ENCODE data around the gene HSPB8.
A peak's percentile ranks its signal among the peaks of the same experiment; 100 is the strongest.

HSPB8 gene, protein sequence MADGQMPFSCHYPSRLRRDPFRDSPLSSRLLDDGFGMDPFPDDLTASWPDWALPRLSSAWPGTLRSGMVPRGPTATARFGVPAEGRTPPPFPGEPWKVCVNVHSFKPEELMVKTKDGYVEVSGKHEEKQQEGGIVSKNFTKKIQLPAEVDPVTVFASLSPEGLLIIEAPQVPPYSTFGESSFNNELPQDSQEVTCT

DNA sequence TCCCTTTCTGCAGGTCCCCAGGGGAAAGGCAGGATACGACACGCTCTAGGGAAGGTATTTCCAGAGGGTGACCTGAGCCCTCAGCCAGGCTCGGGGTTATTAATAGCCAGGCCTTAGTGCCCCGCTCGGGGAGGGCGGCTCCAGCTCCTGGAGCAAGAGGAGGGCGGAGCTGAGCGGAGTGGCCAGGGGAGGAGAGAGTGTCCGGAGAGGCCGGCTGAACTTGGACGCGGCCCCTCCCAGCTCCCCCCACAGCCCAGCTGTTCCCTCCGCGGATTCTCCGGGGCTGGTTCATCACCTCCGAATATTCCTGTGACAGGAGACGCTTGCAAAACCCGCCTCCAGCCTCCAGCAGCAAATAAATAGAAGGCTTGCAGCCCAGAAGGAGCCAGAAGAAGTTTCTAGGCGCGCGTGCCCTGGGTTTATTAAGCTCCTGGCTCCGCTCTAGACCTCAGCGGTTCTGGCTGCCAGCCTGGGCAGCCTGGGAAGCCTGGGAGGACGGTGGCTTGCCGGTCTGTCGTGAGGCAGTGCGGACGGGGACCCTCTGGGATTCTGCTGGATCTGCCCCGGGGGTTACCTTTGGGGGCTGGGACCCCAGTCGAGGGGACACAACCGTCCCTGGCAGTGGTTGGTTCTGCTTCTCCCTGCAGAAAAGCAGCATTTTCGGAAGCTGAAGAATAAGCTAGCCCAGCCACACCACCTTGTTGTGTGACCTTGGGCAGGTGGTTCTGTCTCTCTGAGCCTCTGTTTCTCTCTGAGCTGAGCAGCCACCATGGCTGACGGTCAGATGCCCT lies at the start of gene HSPB8:
TSS of gene HSPB8 (plus strand) at position 388 of the 791 bp plus-strand sequence. CDS start at position 770, 382 bp downstream.
- DNase-seq (ENCODE audit: low read depth, low spot score) = no peak

DNA sequence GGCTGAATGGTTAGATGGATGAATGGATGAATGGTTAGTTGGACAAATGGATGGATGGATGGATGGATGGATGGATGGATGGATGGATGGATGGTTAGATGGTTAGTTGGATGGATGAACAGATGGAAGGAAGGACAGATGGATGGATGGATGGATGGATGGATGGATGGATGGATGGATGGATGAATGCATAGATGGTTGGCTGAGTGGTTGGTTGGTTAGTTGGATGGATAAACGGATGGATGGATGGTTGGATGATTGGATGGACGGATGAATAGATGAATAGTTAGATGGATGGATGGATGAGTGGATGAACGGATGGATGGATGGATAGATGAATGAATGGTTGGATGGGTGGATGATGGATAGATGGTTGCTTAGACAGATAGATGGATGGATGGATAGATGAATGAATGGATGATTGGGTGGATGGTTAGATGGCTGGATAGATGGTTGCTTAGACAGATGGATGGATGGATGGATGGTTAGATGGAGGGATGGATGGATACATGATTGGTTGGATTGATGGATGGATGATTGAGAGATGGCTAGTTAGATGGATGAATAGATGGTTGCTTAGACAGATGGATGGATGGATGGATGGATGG lies 48.8 kb upstream of the HSPB8 start:
- DNase-seq (ENCODE audit: low read depth, low spot score) = no peak

DNA sequence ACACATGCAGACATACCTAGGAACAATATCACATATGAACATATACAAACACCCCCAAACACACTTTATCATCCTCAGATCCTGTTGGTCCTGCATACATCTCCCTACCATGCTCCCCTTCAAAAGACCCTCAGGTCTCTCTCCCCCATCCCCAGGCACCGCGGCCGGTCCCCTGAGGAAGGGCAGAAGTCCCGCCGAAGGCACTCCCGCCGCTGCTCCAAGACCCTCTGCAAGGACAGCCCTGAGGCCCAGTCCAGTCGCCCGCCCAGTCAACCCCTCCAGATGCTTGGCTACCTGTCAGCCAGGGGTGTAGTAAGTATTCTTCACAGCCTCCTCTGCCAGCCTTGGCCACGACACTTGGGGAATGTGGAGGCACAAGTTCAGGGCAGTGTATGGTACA lies 48.2 kb upstream of the HSPB8 start:
- DNase-seq (ENCODE audit: low read depth, low spot score) = no peak

DNA sequence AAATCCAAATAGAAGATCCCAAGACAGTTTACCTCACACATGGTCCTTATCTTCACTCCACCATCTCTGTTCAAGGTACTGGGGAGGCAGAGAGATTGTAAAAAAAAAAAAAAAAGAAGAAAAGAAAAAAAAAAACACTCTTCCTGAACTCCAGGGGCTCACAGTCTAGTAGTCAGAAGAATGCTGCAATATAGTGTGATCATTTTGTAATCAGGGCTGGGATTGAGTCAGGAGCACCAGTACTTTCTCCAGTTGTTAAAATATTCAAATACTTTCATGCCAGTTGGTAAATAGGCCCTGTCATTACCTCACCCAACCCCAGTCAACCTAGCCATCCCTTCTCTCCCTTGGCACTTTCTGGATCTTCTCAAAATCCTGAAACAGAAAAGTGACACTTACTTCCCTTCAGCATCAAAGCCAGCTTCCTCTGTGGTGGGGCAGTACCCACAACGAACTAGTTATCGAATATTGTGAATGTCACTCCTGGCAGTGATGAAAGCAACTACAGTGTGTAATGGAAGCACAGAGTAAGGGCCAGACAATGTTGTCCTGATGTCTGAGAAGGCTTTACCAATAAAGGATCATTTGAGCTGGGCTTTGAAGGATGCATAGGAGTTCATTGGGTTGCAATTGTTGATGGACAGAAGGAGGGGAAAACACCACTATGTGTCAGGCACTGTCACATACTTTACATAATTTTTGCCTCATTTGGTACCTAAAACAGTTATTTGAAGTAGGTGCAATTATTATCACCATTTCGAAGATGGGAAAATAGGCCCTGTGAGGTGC lies 44.3 kb upstream of the HSPB8 start:
- DNase-seq (ENCODE audit: low read depth, low spot score) = no peak

DNA sequence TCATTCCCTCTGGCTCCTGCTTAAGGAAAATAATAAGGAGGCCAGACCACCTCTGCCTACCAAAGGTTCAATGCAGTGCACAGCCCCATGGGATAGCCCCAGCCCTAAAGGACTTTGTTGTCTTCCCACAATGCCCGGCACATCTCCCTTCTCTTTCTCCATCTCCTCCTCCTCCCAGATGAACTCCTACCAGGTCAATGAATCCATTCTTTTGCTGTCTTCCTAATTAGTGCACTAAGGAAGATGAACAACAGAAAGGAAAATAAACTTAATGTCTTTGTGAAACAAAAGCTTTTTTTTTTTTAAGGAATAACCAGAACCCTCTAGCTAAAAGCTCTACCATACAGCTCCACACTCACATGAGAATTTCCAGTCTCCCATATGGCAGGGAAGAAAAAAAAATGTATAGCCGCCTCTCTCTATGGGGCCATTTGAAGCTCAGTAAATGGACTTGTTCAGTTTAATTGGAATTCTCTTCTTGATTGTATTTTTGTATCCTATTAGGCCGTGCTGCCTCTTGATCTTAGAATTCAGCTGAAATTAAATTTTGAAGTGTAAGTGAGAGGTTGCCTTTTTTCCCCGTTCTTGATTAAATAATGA lies 41.8 kb upstream of the HSPB8 start:
- no peak for DNase-seq (ENCODE audit: low read depth, low spot score)

DNA sequence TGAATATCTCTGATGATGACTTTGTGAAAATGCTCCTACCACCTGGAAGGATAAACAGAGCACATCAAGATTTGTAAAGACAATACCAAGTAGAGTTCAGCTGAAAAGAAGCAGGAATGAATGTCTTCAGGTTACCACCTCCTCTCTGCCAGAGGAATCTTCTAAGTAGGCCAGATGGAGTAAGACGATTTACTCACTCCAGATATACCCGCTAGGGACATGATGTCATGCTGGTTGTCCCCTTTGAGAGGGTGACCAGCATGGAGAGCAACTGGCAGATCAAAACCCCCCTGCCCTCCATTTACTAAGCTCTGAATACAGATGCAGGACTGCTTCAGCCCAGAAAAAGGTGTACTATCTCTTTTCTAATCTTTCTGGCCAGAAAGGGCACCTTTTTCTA lies 39.3 kb upstream of the HSPB8 start:
- DNase-seq (ENCODE audit: low read depth, low spot score) = no peak

DNA sequence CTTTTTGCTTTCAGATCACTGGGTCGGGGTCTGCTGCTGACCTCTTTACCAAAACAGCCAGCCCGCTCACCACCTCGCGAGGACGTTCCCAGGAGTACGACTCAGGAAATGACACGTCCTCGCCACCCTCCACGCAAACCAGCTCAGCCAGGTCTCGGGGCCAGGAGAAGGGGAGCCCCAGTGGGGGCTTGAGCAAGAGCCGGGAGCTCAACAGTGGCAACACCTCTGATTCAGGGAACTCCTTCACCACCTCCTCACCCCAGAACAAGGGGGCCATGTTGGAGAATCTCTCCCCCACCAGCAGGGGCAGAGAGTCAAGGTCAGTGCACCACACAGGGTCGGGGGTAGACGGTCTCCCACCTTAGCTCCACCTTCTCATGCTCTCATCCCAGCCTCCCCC lies 33.4 kb upstream of the HSPB8 start:
- no peak for DNase-seq (ENCODE audit: low read depth, low spot score)

DNA sequence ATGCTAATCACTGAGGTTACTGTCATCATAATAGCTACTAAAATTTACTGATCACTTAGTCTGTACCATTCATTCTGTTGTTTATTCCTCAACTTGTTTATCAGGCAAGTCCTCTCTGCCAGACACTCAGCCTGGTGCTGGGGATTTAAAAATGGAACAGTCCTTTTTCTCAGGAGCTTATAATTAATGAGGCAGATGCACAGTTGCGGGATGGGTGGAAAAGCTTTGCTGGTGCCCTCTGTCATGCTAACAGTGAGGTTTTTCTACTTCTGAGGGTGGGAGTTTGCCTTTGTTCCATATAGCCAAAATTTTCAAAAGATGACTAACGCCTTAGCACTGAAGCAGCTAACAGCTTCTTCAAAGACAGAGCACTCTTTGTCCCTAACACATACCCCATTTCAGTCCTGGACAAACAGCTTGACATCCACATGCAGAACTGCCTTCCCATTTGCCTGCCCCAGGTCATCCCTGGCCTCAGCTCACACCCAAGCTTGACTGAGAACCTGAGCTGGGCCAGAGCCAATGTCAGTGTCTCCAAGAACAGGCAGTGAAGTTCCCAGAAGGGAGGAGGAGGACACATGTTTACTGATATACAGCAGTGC lies 30.8 kb upstream of the HSPB8 start:
- DNase-seq (ENCODE audit: low read depth, low spot score) = no peak

DNA sequence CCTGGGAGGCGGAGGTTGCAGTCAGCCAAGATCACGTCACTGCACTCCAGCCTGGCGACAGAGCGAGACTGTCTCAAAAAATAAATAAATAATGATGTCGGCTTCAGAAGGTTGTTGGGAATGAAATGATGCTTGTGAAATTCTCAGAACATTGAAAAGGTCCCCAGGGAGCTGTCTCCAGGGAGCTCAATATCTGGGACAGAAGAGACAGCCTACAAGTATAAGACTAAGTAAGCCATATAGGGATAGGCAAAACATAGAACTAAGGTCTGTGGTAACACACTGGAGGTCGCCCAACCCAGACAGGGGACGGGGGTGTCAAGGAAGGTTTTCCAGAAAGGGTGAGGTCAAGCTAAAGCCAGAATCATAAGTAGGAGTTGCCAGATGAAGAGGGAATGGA lies 29.5 kb upstream of the HSPB8 start:
- no peak for DNase-seq (ENCODE audit: low read depth, low spot score)

DNA sequence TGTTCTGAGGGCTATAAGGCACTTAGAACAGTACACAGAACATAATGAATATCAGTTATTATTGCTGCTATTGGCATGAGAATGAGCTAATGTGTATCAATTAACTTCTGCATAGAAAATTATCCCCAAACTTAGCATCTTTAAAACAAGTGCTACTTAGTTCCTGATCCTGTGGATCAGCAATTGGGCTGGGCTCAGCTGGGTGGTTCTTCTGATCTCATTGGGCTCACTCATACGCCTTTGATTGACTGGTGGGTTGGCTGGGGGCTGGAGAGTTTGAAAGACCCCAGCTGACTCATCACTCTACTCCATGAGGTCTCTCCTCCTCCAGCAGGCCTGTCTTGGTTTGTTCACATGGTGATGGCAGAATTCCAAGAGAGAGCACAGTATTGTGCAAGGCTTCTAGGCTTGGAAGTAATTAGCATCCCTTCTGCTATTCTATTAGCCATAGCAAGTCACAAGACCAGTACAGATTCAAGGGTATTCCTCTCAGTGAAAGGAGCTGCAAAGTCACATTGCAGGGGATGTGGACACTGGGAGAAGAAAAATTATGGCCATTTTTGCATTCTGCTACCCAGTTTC lies 27.2 kb upstream of the HSPB8 start:
- DNase-seq (ENCODE audit: low read depth, low spot score) = no peak

DNA sequence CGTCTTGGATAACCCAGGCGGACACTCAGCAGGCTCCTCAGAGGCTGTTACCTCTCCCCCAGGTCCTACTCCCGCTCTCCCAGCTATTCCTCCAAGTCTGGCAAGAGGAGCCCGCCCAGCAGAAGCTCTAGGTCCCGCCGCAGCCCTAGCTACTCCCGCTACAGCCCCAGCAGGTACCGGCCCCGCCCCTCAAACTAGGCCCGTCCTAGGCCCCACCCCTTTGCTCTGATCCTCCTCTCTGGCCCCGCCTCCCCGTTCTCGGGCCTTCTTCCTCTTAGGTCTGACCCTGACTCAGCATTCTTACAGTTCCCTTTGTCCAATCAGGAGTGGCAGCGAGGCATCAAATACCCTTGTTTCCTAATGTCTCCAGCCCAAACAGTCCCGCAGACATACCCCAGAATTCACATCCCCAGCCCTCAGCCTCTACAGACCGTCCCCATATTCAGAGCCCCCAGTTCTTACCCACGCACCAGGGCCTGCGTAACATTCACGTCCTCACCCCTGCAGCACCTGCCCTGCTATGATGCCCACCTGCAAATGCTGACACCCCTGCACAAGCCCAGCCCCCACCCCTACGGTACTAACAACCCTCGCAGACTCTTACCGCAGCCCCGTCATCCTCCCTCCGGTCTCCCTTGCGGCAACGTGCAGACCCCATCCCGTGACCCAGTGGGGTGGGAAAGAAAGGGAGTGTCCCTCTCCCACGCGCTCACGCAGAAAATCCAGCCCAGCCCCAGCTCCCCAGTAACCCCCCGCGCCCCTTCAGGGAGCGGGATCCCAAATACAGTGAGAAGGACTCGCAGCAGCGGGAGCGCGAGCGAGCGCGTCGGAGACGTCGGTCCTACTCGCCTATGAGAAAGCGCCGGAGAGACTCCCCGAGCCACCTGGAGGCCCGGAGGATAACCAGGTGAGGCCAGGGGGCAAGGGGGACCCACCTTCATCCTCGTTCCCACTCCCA lies 25.0 kb upstream of the HSPB8 start:
- peak; percentile 89 for DNase-seq (ENCODE audit: low read depth, low spot score)

DNA sequence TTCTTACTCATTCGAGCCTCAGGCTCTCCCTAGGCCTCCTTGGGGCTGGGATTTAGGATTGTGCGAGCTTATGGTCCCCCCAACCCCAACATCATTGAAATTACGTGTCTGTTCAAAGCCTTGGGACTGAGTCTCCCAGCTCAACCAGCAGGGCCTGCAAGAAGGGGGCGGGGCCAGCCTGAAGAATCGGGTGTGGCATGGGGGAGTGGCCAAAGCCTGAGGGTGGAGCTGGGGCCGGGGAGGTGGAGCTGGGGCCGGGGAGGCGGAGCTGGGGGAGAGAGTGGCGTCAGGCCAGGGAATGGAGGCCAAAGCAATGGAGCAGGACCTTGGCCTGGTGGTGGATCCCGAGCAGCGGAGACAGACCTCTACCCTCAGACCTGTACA lies 24.3 kb upstream of the HSPB8 start:
- DNase-seq (ENCODE audit: low read depth, low spot score) = peak; percentile 15

DNA sequence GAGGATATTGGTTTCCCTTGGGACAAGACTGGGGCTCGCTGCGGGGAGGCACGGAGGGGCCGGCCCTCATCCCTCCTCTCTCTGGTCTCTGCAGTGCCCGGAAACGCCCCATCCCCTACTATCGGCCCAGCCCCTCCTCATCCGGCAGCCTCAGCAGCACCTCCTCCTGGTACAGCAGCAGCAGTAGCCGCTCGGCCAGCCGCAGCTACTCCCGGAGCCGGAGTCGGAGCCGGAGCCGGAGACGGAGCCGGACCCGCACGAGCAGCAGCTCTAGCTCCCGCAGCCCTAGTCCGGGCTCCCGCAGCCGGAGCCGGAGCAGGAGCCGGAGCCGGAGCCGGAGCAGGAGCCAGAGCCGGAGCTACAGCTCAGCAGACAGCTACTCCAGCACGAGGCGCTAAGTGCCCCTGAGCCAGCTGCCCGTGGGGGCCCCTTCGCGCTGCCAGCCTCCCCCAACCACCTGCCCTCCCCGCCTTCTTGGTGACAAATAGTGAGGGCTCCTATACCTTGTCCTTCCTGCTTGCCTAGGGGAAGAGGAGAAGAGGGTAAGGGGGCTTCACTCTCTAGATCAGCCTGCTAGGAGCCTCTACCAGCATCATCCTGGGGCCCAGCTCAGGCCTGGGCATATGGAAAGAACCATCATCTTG lies 22.2 kb upstream of the HSPB8 start:
- peak; percentile 56 for DNase-seq (ENCODE audit: low read depth, low spot score)

DNA sequence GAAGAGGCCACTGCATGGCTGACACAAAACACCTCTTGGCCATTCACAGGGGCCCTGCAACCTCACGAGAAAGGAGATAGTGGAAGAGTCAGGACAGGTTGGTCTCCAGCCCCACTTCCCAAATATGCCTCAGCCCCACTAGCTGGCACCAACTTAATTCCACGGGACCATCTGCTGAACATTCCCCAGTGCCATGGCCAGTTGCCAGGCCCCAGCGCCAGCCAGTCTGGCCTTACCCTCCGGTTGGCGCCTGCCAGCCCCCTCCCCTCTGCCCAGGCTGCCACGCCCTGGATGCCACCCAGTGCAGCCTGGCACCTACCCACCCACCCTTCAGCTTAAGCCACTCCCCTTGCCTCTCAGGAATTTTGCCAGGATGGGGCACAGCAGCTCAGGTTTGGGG lies 21.2 kb upstream of the HSPB8 start:
- no peak for DNase-seq (ENCODE audit: low read depth, low spot score)

DNA sequence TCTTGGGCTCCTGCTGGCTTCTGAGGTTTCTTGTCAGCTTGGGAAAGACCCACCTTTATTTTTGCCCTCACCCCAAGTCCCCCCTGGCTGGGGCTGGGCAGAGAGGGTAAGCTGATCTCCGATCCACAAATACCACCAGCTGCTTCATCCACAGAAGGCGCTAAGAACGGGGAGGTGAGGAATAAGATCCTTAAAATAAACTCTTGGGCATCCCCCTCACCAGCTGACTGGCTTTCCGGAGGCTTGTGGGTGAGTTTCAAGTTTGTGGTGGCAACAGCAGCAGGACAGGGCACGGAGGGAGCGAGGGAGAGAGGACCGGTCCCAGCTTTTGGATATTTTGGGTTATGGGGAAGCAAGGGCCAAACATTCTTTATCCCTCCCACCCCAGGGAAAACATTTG lies 20.8 kb upstream of the HSPB8 start:
- DNase-seq (ENCODE audit: low read depth, low spot score) = no peak

DNA sequence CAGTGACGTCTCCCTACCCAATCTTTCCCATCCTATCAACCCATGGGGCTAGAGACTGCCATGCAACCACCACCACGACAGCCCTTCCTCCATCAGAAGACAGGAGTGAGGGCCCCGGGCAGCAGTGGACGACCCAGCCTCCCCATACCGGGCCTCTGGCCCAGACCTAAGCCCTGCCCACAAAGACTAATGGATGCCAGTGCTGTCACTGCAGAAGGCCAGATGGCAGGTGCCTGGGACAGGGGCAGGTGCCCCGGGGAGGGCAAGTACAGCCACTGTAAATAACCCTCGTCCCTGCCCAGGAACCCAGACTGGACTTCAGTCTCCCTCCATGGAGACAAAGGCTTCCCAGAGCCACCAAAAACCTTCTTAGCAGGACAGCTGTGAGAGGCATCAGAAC lies 20.3 kb upstream of the HSPB8 start:
- no peak for DNase-seq (ENCODE audit: low read depth, low spot score)

DNA sequence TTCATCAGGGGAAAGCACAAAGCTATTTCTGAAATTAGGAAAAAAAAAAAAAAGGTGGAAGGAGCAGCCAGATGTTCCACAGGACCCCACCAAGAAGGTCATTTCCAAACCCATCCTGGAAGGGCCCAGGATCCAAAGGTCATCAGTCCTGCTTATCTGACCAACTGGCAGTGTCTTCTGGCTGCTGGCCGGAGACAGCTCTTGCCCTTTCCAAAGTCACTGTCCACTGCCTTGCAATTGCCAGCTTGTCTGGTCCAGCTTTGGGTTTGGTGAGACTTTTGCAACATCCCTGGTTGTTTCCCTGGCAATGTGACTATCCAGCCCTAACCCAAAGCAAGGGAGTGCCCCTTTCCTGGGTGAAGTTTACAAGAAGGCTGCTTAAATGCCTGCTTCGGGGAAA lies 18.9 kb upstream of the HSPB8 start:
- no peak for DNase-seq (ENCODE audit: low read depth, low spot score)

DNA sequence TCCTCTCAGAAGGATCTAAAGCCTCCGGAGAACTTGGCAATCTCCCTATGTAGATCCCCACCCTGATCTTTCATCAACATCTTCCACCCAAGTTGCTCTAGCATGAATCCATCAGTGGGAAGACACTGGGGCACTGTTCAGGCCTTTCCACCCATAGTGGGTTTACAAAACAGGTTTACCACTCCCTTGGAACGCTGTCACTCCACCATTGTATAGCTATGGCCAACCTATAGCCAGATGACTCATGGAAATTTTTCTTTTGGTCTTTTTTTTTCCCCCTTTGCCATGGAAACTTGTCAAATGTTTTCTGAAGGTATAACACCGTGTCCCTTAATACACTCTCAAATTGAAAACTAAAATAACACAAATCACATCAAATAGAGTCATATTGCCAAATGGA lies 10.8 kb upstream of the HSPB8 start:
- no peak for DNase-seq (ENCODE audit: low read depth, low spot score)

DNA sequence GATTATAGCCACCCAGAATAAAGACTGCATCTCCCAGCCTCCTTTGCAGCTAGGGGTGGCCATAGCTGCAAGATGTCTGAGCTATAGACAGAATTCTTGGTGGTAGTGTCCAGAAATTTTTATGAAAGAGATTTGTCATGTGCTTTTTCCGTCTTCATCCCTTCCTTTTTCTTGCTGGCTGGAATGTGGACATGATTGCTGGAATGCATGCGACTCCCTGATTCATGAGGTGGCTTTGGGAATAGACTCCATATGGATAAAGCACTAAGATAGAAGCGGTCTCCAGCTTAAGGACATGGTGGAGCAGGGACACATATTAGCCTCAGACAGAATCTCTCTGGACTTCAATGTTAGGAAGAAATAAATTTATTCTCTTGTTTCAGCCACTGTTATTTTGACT lies 10.0 kb upstream of the HSPB8 start:
- no peak for DNase-seq (ENCODE audit: low read depth, low spot score)
